ENCODE data around the gene DDAH1.
"Not testable (repeated sequence)": the region's sequence is repeated elsewhere in the genome, so short reads cannot be mapped to it uniquely, and the experiment has no call there.

The DDAH1 gene

DNA sequence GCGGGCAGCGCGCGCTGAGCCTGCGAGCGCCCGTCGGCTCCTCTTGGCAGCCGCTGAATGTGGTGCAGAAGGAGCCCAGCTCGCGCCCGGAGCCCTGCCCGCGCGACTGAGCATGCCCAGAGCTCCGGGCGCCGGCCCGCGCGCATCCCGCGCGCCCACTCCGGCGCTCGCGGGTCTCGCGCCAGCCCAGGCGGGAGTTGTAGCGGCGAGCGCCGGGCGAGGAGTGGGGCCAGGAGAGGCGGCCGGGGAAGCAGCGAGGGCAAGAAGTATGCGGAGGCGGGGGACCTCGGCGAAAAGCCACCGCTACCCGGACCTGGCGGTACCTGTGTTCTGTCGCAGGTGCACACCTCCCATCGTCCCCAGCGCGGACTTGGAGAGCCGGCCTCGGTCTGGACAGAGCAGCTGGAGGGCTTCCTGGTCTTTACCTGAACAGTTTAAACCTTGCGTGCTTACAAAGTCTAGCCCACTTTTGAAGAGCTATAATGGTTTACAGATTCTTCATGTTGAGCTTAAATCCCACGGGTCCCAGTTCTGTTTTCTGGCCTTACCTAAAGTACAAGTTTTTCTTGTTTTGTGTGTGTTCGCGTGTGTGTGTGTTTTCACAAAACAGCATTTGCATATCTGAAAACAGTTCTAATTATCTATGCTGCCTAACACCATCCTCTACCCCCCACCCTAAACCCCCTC is at the start of gene DDAH1:
Gene DDAH1, minus strand, starts transcription at position 61 of the 687 bp plus-strand sequence. CDS start 114 bp downstream, outside the sequence.
- no peak for DNase-seq

DNA sequence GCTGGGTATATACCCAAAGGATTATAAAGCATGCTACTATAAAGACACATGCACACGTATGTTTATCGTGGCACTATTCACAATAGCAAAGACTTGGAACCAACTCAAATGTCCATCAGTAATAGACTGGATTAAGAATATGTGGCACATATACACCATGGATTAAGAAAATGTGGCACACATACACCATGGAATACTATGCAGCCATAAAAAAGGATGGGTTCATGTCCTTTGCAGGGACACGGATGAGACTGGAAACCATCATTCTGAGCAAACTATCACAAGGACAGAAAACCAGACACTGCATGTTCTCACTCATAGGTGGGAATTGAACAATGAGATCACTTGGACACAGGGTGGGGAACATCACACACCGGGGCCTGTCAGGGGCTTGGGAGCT is 49.0 kb upstream of the DDAH1 start:
- not testable (repeated sequence) for DNase-seq

GRCh38 chr1:85504417-85504816 is 39.5 kb upstream of the DDAH1 start:
- no peak for DNase-seq

DNA sequence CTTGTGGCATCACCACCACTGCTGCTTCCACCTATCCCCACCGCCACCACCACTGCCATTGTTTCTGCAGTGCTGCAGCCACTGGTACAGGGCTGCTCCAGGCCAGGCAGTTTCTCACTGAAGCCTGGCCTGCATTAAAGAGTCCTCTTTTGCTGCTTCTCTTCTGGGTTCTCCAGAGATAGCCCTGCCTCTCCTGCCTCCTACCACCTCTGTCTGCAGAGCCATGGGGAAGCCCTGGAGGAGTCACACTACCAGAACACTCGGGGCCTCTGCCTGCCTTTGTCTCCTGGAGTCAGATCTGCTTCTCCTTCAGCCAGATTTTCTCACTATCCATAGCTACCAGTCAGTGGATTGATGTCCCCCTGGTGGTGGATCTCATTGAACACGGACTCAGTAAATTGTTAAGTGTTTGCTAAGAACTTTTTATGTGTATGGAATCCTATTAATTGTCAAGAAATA is 37.7 kb upstream of the DDAH1 start:
- DNase-seq = no peak

DNA sequence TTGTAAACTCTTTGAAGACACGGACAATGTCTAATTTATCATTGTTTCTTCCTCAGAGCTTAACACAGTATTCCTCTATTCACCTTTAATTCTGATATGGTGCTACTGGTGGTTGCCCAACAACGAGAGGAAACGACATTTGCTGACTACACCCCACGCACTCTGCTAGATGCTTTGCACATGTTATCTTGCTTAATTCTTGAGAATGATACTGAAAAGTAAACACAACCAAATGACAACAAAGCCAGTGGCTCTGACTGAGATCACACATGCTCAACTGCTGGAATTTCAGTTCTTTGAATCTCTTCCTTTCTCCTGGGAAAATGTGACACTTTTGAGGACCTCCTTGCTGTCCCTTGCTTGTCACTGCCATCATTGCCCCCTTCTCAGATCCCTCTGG is 37.2 kb upstream of the DDAH1 start:
- DNase-seq = no peak

GRCh38 chr1:85501355-85501898 is 36.5 kb upstream of the DDAH1 start:
- no peak for DNase-seq

GRCh38 chr1:85496941-85497582 is 32.1 kb upstream of the DDAH1 start:
- DNase-seq = no peak

DNA sequence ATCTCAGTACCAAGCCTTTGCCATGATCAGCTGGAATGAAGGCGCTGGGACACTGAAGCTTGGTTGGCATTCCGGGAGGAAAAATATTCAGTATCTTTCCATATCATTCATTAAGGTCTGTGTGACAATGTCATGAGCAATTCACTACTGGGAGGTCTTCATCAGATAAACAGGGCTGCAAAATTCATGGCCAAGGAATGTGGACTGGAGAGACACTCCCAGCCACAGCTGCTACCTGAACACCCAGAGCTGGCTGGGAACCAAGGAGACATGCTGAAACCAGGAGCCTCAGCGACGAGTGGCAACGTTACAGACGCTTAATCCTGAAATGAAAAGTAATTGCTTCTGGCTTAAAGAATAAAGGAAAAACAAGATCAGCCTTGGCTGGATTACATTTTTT is 30.6 kb upstream of the DDAH1 start:
- DNase-seq = no peak

- DNase-seq = no peak
These were observed 29.9 kb upstream of the DDAH1 start for GRCh38 chr1:85494904-85495266.

DNA sequence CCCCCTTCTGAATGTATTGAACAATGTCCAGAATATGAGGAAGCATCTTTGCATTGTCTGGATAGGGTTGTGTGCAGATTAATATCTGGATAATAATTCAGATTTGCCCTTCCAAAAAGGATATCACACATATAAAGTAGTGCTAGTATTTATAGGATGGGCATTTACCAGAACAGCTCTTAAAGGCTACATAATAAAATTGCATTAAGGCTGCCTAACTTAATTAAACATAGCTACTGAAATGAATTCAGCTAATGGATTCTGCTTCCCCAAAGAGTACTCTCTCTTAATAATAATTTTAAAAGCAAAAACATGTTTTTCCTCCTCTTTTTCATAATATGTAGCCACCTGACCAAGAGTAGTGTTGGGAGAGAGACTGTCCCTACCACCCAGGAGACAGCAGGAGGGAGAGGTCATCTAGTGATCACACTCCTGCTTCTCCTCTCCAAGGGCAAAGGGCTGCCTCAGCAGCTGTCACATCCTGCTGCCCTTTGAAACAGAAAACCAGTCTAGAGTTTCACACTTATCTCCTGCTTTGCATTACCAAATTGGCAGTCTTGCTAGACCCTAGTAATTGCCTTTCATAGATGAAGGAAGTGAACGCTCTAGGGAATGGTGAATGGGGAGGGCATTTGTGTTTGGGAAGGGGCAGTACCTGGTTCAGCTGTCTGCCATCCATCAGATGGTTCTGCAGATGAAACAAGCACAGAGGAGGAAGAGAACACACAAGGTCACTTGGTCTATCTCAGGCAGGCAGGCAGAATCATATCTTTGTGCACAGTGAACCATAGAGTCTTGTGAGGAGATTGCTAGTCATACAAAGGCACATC is 29.3 kb upstream of the DDAH1 start:
- DNase-seq = no peak

DNA sequence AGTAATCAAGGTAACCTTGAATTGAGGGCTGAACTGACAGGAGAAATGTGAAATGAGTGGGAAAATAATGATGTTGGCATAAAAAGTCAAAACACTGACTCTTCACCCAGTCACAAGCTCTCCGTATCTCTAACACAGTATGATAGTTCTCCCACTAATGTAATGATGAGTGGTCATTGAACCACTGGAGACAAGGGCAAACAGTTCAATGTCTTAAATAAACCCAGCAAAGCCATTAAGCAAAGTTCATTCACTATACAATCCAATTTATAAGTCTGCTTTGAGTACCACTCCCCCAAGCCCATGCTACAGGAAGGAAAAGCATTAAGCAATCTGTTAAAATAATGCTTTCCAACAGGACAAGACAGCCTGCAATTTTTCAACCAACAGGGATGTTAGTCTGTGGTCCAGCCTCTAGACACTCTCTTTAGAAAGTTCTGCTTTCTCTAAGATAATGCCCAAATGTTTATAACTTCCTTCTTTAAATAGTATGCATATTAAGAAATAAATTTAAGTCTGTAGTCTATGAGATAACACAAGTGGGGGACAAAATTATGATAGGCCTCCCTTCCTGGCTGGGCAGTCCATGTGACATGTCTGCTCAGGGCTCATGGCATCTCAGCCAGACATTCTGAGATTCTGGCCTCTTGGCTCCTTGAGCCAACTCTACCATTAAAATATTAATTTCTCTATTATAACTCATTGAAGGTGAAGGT is 25.5 kb upstream of the DDAH1 start:
- no peak for DNase-seq

- no peak for DNase-seq
These were observed 23.2 kb upstream of the DDAH1 start for GRCh38 chr1:85488126-85488525.

DNA sequence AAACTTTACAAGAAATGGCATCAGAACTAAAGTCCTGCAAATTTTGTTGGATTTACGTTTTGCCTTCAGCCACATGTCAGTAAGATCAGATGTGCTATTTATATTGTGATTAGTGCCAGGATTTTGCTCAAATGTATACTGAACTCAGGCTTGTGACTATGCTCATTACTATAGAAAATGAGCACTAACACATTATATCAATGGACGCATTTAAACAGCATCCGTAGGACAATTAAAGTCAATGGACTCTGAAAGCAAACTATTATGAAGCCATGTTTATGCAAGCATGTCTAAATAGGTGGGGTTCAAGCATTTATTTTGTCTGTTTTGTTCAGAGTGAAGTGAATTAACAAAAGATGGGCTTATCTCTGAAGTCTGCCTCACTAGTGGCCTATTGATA is 20.6 kb upstream of the DDAH1 start:
- DNase-seq = no peak

GRCh38 chr1:85484716-85485115 is 19.8 kb upstream of the DDAH1 start:
- DNase-seq = no peak

DNA sequence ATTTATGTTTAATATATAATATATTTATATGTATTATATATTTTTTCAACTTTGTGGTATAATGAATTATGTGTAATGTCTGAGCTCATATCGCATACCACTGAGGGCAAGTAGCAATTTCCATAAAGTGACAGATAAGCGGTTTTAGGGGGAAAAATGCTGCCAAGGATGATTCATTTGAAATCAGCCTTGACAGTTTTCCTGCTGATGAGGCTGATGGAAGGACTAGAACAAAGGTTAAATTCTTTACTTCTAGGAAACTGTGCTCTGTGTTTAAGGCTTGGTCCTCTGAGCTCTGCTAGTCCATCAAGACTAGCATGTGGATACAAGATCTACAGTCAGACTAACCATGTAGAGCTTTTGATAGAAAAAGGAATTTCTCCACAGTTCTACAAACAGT is 19.3 kb upstream of the DDAH1 start:
- no peak for DNase-seq

DNA sequence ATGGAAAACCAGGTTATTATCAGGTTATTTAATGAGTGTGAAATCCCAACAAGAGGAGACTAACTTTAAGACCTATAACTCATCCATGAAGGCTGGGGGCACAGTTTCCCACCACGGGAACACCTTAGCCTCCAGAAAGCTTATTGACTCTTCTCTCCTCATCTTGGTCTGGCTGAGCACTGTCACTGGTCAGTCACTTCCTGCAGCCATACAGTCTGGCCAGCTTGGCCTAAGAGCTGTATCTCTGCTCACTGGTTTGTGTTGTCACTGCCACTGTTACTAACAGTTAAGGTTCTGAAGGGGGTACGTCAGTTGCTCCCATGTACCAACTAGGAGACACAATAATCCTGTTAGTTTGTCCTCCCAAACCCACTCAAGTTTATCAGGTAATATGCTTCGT is 16.7 kb upstream of the DDAH1 start:
- DNase-seq = no peak

DNA sequence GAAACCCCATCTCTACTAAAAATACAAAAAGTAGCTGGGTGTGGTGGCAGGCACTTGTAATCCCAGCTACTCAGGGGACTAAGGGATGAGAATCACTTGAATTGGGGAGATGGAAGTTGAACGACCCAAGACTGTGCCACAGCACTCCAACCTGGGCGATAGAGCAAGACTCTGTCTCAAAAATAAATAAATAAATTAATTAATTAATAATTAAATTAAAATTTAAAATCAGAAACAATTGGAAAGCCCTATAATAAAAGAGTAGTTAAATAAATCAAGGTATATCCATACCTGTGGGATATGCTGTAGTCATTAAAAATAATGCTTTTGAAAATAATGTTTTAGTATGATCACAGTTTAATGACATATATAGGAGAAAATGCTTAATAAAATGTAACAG is 15.6 kb upstream of the DDAH1 start:
- DNase-seq = no peak

- no peak for DNase-seq
These were observed 14.5 kb upstream of the DDAH1 start for GRCh38 chr1:85479491-85479890.

GRCh38 chr1:85478366-85478765 is 13.4 kb upstream of the DDAH1 start:
- no peak for DNase-seq

- no peak for DNase-seq
These were observed 10.1 kb upstream of the DDAH1 start for GRCh38 chr1:85475055-85475454.

- DNase-seq = no peak
These were observed 8.4 kb upstream of the DDAH1 start for GRCh38 chr1:85473390-85473789.

GRCh38 chr1:85471558-85471957 is 6.6 kb upstream of the DDAH1 start:
- DNase-seq = no peak

GRCh38 chr1:85470130-85470529 is 5.2 kb upstream of the DDAH1 start:
- not testable (repeated sequence) for DNase-seq

Measured in activated CD4-positive, alpha-beta T cell treated with anti-CD3 and anti-CD28 coated beads, Interleukin-2, amount 50 U/mL, for 4 hours (primary cell).